HG02840 (cell line): Measurements from ENCODE around the gene TPST1.

Experiments used
- ATAC-seq: cut with Tn5 transposase; IDR thresholded peaks from one replicate; pipeline ENCODE4 v1.9.1; 2021; ENCODE audit warnings: mild to moderate bottlenecking, moderate library complexity, moderate number of reproducible peaks; ENCODE audit not compliant: unreplicated experiment, low FRiP score

TPST1 gene

DNA sequence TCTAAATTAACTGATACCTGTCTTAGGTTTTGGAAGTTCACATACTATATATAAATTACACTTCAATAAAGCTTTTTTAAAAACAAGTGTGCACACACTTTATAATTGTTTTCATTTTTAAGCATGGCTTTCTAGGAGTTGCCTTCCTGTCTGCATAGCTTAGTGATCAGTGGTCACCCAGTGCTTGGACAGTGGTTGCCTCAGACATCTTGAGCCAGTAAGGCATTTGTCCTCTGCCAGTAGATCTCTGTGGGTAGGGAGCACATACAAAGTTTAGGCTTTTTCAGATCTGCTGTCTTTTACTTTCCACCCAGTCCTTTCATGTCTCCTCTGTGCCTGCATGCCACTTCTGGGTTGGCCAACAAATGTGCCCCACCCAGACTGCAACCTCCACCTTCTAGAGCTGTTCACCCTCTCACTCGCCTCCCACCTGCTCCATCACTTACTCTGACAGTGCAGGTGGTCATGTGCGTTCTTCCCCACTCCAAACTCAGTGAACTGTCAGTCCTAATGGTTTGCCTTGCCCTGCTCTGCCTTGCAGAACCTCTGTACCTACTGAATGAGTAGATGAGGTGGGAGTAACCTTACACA is 31.7 kb downstream of the TPST1 start:
- ATAC-seq, result no peak

DNA sequence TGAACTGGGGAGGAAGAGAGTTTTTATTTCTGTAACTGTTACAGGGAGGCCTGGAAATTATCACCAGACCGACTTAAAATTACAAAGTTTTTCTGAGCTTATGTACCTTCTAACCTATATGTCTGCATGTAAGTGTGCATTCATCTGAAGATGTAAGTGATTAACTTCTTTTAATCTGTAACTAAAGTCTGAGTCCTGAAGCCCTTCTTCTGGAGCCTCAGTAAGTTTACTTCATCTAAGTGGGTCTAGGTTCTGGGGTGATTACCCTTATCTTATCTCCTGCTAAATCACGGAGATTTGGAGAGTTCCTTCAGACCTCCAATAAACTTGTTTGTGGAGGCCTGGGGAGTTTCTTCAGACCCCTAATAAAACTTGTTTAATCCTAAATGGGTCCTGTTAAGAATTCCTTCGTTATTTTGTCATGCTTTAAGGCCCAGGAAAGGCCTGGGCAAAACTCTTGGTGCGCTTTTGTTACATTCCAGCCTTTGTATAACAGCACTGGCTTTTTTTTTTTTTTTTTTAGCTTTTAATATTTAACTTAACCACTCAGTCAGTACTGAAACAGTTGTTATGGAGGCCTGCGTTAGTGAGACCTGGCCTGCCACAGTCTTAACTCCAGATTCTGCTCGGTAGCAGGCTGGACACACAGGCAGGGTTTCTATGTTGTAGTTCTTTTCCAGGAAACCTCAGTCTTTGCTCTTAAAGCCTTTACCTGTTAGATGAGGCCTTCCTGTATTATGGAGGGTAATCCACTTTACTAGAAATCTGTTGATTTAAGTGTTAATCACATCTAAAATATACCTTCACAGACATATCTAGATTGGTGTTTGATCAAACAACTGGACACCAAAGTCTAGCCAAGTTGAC is 33.0 kb downstream of the TPST1 start:
- ATAC-seq, result no peak

- ATAC-seq, result no peak
These were observed 33.8 kb downstream of the TPST1 start for GRCh38 chr7:66238773-66239466.

- no peak for ATAC-seq
These were observed 34.3 kb downstream of the TPST1 start for GRCh38 chr7:66239467-66239856.

DNA sequence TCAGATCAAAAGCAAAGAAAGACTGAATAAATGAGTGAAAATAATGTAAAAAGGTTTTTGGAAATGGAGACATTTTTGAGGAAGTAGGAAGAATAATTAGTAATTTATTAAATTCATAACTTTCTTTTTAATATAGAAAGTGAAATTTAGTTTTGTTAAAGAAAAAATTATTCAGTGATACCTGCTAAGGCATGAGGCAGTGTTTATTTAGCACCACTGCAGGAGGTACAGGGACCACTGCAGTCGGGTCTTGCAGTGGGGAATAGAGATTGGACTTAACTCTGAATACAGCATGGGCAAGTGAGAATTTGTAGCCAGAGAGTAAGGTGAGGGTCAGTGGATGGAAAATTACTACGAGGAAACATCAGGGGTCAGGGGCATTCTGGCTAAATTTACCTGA is 39.9 kb downstream of the TPST1 start:
- ATAC-seq, result no peak

- no peak for ATAC-seq
These were observed 41.5 kb downstream of the TPST1 start for GRCh38 chr7:66246554-66247171.

DNA sequence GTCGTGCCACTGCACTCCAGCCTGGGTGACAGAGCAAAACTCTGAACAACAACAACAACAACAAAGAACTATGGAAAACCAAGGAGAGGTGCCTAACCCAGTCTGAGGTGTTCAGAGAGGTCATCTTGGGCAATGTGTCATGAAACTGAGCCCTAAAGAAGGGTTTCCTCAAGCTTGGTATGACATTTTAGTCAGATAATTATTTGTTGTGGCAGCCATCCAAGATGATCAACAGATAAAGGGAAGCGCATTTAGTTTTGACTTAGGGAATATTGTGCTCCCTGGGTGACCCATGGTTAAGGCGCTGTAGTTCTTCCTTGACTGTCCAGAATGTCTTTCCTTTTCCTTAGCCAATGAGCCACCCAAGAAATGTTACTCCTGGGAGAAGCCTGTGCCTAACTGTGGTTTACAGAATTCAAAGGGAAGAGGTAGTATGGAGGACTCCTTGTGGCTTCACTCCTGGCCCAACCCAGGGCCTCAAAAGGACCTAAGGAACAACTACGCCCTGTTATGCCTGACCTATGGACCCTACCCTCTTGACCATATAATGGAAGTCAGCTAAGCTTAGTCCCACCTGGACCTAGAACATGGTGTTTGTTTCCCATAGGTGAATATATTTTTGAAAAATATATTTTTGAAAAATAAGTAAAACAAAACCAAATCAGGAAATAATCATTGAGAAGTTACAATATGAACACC is 42.4 kb downstream of the TPST1 start:
- ATAC-seq, result no peak

DNA sequence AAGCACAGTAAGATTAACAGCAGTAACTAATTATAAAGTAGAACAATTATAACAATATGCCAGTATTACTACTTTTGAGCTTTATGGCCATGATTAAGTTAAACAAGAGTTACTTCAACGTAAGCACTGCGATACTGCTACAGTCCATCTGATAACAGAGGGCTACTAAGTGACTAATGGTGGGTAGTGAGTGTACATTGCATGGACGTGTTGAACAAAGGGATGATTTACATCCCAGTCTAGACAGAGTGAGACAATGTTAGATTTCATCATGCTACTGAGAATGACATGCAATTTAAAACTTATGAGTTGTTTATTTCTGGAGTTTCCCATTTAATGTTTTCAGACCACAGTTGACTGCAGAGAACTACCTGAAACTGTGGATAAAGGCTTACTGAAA is 45.6 kb downstream of the TPST1 start:
- no peak for ATAC-seq

- ATAC-seq, result no peak
These were observed 50.5 kb downstream of the TPST1 start for GRCh38 chr7:66255534-66256100.

DNA sequence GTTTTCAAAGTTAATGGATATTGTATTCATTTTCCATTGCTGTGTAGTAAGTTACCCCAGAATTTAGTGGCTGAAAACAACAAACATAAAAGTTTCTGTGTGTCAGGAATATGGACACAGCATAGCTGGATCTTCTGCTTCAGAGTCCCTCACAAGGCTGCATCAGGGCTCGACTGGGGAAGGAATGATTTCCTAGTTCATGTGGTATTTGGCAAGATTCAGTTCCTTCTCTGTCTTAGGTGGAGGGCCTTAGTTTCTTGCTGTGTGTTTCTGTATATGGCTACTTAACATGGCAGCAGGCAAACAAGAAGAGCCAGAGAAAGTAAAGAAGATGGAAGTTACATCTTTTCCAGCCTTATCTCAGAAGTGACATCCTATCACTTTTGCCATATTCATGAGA is 51.1 kb downstream of the TPST1 start:
- ATAC-seq, result no peak

DNA sequence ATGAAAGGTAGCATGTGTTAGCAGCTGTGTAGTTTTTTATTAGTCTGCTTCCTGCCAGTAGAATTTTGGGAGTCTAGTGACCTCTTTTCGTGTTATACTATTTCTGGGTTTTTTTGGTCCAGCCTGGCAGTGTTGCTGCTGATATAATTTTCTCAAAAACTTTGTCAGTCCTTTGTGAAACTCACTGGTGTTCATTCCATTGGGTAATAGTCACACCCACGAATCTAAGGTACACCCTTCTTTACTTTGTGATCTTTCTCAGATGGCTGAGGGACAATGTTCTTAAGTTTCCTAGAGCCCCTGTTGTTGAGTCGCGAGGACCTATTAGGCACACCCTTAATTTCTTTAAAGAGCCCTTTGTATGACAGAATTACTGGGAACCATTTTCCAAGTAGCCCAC is 52.3 kb downstream of the TPST1 start:
- no peak for ATAC-seq

- ATAC-seq, result no peak
These were observed 53.3 kb downstream of the TPST1 start for GRCh38 chr7:66258409-66258808.

DNA sequence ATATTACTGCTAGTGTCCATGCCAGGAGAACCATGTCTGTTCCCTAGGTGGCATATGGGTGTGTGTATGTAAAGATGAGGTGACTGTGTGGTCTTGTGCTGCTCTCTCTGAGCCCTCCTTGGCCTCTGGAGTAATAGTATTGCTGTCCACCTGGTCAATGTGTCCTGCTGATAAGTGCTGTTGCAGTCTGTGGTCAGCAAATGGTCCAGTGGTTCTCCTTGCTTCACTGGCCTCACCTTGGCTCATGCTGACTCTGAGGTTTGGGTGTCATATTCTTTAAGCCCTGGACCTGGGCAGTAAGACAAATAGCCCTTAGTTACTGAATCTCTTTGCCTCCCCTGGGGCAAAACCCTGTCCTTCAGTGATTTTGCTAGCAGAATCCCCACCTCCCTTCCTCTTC is 56.8 kb downstream of the TPST1 start:
- no peak for ATAC-seq

- ATAC-seq, result no peak
These were observed 58.8 kb downstream of the TPST1 start for GRCh38 chr7:66263936-66264335.

DNA sequence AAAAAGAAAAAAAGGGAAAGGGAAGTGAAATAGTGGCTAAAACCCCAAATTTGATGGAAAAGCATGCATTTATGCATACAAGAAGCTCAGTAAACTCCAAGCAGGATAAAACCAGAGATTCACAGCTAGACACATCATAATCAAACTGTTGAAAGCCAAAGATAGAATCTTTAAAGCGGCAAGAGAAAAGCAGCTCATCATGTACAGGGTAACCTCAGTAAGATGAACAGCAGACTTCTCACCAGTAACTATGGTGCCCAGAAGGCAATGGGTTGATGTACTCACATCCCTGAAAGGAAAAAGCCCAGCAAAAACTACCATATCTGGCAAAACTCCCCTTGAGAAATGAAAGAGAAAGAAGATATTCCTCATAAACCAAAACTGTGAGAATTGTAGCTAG is 60.4 kb downstream of the TPST1 start:
- no peak for ATAC-seq

GRCh38 chr7:66267249-66267648 is 62.1 kb downstream of the TPST1 start:
- no peak for ATAC-seq

- ATAC-seq, result no peak
These were observed 64.8 kb downstream of the TPST1 start for GRCh38 chr7:66269978-66270377.

GRCh38 chr7:66272321-66272720 is 67.2 kb downstream of the TPST1 start:
- no peak for ATAC-seq

GRCh38 chr7:66276363-66276762 is 71.2 kb downstream of the TPST1 start:
- ATAC-seq, result no peak

DNA sequence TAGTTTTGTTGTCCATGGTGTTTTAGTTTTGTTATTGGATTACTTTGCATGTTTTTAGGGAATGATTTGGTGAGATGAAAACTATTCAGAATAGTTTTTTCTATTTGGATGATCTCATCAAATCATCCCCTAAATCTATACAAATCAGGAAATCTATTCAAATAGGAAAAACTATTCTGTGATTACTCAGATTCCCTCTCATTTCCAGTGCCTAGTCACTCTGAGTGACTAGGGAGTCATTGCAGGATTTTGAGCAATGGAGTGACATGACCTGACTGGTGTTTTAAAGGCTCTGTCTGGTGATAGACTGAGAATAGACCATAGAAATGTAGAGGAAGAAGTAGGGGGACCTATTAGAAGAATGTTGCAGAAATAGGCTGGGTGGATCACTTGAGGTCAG is 72.4 kb downstream of the TPST1 start:
- ATAC-seq, result no peak
